ENCODE data around the gene PDCL2.
A peak's percentile ranks its signal among the peaks of the same experiment; 100 is the strongest.
"Not testable (repeated sequence)": the region's sequence is repeated elsewhere in the genome, so short reads cannot be mapped to it uniquely, and the experiment has no call there.

Gene PDCL2, protein sequence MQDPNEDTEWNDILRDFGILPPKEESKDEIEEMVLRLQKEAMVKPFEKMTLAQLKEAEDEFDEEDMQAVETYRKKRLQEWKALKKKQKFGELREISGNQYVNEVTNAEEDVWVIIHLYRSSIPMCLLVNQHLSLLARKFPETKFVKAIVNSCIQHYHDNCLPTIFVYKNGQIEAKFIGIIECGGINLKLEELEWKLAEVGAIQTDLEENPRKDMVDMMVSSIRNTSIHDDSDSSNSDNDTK

DNA sequence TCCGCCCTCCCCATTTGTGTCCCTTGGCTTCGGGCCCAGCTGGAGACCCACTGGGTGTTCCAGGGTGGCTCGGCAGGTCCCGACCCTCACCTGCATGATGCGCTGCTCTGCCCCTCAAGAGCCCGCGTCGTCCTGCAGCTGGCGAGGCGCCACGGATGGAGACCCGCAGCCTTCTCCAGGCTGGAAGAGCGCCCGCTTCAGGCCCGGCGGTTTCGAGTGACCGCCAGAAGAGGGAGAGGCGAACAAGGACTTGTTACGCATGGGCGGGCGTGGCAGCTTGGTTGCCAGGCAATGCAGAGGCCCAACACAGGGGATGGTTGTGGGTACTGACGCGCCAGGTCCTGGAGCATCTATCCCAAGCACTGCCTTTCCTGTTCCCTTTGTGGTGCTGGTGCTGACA is at the start of gene PDCL2:
PDCL2 (minus strand) TSS at position 232 of the 400 bp plus-strand sequence; CDS start at position 96, 136 bp downstream.
- no peak for DNase-seq (ENCODE audit: low read depth)

DNA sequence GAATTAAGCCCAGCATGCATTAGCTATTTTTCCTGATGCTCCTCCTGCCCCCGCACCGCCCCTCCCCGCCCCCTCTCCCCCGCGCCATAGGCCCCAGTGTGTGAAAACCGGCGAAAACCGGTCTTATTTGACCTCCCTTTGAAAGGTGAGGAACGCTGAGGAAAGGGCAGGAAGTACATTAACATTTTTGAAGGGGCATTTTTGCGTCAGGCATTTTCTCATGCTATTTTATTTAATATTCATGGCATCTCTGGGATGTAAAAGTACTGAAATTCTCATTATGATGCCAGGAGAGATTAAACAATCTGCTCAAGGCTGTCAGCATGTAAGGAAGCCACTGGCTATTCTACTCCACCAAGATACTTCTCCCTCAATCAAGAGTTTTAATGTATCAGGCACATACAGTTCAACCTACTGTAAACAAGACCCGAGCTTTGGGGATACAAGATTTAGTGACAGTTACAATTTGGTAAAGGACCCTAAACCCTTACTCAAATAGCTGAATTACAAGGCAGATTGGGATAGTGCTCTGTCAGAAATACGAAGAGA is 45.3 kb upstream of the PDCL2 start:
- DNase-seq (ENCODE audit: low read depth): no peak

DNA sequence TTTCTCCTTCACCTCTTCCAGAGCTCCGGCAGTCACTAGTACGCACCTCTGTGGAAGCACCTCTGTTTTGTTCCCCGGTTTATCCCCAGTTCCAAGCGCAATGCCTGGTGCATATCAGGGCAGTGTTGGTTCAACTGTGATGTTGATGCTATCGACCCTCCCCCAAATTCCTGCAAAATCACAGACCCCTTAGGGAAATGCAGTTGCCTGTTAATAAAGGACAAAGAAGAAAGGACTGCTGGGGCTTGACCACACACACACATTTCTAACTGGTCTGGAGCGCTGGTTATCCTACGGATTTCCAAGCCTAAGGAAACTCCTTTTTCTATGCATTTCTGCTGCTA is 44.6 kb upstream of the PDCL2 start:
- no peak for DNase-seq (ENCODE audit: low read depth)

DNA sequence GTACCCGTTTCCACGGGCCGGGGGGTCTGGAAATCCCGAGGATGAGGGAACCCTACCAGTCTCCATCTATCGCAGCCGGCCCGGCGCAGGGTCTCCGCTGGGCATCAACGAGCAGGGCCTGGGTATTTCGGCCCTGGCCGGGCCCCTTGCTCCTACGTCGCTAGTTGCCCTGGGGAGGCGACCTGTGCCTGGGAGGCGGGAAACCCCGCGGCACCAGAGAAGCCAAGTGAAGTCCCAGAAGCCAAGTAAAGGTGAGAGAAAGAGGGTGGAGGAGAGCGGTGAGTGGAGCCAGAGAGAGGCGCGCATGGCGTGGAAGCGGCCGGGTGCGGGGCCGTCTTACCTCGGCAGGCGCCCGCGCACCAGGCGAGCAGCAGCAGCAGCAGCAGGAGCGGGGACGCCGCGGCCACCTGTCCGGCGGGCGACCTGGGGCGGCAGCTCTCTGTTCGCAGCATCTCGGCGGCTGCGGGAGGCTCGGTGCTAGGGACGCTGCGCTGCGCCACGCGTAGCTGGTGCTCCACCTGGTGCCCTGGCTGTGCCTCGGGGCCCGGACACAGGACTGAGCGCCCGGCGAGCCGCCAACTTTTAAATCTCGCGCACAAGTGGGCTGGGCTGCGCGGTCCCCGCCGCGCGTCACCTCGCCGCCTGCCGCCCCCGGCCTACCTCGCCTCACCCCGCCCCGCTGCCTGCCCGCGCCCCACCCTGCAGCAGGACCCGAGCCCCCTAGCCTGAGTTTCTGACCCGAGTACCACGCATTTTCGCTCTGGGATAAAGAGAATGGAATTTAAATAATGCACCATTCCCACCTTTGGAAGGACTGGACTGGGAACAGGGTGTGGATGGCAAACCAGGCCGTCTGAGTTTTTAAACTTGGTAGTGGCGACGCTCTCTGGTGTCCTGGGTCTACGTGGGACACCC is 44.0 kb upstream of the PDCL2 start, which contains the start of gene NMU:
NMU (minus strand) TSS at position 558 of the 915 bp plus-strand sequence; CDS start at position 452, 106 bp downstream.
- no peak for DNase-seq (ENCODE audit: low read depth)

DNA sequence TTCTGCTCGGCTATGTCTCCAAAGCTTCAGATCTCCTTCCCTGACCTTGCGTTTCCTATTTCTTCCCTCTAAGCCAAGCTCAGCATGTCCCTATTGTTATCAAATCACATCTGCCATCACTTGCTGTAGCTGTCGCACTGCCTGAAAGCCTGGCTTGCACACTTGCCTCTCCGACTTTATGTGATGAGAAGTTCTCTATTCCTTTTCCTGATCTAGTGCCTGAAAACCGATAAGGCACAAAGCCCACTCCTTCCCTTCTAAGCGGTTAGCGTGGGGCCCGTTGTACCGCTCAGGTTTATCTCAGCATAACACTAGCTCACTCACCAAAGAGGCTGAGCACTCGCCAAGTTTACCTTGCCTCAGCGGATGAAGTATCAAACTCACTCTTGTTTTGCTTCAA is 43.2 kb upstream of the PDCL2 start:
- DNase-seq (ENCODE audit: low read depth): no peak

DNA sequence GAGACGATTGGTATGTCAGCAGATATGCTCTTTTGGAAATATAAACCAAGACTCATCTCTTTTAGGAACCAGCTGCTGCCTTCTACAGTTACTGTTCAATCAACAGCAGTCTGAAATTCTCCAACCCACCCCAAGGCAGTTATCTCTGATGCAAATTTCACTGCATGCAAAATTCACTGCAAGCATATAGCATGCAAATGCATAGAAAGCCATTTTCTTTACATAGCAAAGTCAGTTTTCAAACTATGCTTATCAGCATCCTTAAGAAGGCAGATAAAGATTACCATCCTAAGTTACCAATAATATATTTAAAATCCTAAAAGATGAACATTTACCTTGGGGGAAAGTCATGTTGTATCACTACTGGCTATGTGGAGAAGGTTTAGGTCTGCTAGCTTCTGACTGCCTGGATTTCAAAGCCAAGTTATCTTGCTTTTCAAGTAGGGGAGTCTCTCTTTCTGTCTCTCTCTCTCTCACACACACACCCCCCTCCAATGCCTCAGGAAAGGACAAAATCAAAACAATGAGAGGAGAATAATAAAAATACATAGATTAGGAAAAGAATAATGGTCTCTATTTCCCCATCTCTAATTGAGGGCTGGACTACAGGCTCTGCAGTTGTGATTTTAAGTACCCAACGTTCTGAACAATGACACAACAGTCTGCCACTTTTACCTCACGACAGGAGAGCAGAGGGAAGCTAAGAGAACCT is 42.5 kb upstream of the PDCL2 start:
- no peak for DNase-seq (ENCODE audit: low read depth)

DNA sequence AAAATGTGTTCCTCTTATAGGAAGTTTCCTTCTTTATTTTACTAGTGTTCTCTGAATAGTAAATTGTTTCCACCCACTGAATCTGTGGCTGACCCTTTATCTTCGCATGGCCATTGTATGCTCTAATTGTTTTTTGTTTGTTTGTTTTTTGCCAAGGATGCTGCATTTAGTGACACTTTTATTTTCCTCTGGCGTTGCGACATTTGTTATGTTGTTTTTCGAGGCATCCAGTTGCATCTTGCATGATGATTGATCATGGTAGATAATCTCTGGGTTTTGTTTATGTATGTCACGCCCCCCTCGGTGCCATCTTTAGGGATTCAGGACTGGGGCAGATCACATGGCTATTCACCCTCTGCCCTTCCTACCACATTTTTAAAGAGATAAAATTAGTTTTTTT is 41.9 kb upstream of the PDCL2 start:
- no peak for DNase-seq (ENCODE audit: low read depth)

DNA sequence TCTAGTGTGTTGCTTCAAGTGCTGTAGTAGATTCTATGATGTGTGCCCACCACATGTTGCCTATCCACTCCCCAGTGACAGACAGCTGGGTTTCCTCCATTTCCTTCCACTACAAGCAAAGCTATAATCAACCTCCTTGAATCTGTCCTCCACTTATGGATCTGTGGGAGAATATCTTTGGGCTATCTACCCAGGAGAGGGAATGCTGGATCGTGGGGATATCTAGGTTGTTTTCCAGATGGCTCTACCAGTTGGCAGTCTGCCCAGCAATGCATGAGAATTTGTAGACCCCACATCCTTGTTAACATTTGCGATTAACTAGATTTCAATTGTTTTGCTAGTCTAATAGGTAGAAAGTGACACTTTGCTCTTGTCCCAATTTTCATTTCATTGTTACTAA is 33.8 kb upstream of the PDCL2 start:
- DNase-seq (ENCODE audit: low read depth): no peak

DNA sequence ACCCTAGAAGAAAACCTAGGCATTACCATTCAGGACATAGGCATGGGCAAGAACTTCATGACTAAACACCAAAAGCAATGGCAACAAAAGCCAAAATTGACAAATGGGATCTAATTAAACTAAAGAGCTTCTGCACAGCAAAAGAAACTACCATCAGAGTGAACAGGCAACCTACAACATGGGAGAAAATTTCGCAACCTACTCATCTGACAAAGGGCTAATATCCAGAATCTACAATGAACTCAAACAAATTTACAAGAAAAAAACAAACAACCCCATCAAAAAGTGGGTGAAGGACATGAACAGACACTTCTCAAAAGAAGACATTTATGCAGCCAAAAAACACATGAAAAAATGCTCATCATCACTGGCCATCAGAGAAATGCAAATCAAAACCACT is 32.0 kb upstream of the PDCL2 start:
- not testable (repeated sequence) for DNase-seq (ENCODE audit: low read depth)

DNA sequence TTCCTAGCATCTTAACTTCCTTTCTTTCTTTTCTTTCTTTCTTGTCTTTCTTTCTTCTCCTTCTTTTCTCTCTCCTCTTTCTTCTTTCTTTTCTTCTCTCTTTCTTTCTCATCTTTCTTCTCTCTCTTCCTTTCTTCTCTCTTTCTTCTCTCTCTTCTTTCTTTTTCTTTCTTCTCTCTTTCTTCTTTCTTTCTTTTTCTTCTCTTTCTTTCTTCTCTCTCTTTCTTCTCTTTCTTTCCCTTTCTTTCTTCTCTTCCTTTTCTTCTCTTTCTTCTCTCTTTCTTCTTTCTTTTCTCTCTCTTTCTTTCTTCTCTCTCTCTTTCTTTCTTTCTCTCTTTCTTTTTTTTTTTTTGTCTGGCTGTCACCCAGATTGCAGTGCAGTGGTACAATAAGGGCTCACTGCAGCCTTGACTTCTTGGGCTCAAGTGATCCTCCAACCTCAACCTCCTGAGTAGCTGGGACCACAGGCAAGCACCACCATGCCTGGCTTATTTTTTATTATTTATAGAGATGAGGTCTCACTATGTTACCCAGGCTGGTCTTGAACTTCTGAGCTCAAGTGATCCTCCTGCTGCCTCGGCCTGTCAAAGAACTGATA is 26.6 kb upstream of the PDCL2 start:
- DNase-seq (ENCODE audit: low read depth): no peak

DNA sequence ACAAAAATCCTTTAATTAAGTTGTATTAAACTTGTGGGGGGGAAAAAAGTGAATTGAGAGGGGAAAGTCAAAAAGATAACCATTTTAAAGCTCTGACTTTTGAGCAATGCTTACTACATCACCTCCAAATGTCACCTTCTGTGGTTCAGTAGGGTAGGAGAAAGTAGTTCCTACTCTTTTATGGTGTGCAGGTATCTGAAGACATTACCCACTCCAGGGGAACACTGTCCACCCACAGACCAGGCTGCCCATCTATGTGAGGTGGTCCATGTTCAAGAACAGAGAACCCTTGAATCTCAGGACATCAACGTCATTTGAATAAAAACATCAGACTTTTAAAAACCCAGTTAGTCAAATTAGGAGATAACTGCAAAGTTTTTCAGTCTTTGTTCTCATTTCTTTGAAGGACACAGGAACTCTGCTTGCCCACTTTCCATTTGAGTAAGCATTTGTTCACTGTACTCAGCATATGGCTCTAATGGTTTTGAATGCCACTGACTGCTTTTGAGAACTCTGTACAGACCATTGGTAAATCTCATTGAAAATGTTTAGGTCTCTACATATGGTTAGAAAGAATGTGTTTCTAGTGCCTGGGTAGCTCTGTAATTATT is 25.6 kb upstream of the PDCL2 start:
- no peak for DNase-seq (ENCODE audit: low read depth)

DNA sequence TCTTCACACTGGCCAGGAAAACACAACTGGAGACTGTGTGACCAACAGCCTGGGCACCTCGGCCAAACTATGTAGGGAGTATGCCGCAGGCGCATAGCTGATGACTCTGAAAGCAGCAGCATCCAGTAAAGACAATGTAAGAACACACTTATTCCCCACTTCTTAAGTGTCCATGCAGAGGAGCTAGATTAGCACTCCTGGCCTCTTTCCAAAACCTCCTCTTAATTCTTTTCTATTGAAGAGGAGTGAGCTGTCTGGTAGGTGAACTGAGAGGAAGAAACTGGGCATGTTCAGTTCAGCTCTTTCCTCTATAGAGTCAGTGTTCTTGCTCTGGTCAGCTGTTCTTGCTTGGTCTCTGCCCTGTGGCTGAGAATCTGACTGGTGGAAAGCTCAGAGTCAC is 23.0 kb upstream of the PDCL2 start:
- DNase-seq (ENCODE audit: low read depth): no peak

DNA sequence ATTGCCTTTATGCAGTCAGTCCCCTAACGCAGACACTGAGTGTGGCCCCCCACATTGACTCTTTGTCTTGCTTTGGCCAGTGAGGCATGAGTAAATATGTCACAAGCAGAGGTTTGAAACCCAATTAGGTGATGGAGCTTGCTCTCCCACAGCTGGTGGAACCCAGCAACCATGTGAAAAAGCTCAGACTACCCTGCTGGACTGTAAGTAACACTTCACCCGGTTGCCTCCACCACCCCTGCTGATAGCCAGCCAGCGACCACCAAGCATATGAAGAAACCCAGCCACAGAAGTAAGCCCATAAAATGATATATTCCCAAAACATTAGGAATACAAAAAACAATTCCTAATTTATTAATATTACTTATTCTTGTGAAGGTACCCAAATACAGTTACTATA is 21.6 kb upstream of the PDCL2 start:
- DNase-seq (ENCODE audit: low read depth): no peak

DNA sequence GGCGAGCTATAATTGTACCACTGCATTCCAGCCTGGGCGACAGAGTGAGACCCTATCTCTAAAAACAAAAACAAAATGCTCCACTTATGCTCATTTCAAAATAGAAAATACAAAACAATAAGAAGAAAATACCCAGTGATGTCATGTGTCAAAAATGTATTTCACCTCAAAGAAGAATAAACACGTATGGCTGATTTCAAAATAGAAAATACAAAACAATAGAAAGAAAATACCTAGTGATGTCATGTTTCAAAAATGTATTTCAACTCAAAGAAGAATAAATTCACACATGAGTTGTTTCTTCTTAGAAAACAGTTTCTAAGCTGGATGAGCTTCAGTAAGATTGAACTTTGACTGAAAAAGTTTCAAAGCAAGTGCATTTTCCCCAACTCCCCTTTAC is 20.3 kb upstream of the PDCL2 start:
- no peak for DNase-seq (ENCODE audit: low read depth)

DNA sequence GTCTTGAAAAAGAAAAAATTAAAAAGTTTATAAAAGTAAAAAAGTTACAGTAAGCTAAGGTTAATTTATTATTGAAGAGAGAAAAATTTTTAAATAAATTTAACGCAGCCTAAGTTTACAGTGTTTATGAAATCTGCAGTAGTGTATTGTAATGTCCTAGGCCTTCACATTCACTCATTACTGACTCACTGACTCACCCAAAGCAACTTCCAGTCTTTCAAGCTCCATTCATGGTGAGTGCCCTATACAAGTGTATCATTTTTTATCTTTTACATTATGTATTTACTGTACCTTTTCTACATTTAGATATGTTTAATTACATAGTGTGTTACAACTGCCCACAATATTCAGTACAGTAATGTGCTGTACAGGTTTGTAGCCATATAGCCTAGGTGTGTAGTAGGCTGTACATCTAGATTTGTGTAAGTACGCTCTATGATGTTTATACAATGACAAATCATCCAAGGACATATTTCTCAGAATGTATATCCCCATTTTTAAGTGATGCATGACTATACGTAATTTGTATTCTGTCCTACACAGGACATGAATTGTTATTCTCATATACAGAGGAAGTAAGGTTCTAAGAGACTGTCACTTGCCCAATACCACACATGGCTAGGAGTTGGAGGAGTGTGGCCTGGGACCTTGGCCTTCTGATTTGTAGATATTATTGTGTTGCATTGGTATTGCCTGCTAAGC is 19.5 kb upstream of the PDCL2 start:
- no peak for DNase-seq (ENCODE audit: low read depth)

DNA sequence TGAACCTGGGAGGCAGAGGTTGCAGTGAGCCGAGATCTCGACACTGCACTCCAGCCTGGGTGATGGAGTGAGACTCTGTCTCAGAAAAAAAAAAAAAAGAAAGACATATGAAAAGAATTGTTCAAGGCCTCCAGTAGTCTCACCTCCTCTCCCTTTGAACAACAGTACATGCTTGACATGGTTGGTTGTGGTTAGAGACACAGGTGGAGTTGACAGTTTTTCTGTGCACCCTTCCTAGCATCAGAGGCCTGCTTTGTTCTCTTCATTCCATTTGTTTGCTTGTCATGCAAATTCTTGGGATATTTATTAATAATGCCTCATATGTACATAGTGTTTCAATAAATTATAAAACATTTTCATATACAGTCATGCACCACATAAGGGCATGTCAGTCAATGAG is 18.3 kb upstream of the PDCL2 start:
- no peak for DNase-seq (ENCODE audit: low read depth)

DNA sequence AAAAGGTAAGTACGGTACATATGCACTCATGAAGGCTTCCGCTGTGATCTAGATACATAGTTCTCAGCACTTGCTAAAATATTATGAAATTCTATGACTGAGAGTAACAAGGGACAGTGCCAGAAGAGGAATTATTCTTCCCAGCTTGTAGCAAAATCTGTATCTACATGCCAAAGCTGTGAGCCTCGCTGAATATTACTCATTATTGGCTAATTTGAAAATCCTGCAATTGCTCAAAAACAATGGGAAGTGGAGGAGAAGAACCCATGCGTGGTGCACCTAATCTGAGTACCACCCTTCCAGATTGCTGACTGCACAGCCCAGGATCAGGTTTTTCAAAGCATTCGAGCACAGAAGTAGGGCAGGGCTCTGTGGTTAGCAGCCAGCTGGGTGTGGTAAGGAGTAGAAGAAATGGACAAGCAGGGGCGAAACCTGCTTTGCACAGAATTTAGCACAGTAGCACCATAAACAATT is 17.4 kb upstream of the PDCL2 start:
- DNase-seq (ENCODE audit: low read depth): peak; percentile 46

DNA sequence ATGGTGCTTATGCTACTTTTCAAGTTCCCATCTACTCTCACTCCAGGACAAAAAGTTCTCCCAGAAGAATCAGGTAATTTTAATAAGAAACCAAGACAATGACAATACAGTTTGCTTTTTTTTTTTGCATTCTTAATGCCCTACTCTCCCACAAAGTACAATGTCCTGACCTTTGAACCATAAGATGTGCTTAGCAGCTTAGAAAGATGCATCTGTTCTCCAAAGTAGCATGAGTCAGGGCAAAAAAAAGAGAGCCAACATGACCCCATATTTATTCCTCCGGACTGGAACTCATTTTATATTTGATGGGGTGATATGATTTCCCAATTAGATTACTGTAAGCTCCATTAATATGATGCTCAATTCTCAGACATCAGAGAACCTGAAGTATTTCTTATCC is 16.5 kb upstream of the PDCL2 start:
- no peak for DNase-seq (ENCODE audit: low read depth)

DNA sequence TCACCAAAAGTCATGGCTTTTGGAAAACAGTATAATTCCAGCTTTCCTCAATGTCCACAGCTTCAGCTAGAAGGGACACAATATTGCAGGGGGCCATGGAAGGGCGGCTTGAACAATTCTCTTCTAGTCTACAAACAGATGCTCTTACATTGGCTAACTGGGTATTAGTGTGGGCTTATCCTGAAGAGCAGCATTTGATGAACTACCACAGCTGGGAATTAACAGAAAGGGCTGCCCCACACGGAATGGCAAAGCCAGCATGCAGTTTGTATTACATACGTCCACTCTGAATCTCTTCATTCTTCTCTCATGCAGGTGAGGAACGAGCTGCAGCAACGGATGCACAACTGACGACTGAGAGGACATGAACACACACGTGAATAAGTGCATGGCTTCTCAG is 13.0 kb upstream of the PDCL2 start:
- DNase-seq (ENCODE audit: low read depth): no peak

DNA sequence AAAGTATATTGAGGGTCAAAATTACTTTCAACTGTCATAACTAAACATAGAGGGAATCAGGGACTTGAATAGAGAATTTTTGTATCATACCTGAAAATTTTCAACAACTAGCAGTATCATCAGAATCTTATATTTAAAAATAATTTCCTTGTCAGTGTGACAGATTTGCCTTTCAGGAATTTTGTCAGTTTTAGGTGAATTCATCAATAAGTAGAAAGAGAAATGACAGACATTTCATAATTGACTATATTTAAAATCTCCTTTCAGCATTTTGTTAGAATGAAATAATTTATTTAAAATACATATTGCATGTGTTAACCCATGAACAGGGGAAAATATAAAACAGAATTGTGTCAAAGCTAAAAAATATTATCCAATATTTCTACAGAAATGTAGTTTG is 8.6 kb upstream of the PDCL2 start:
- DNase-seq (ENCODE audit: low read depth): no peak

DNA sequence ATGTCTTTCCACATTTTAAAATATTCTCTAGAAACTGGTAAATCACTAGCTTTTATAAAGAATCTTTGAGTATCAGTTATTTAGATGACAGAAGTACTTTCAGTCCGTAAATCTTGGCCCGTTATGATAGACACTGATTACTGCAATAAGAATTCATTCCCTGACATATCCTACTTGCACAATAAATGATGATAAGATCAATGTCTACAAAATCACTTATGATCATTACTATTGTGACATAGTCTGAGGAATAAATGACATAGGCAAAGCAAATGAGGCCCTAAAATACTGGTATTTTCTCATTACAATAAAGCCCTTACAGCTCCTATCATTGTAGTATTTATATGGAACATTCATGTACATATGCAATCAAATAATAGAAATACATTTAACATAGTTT is 6.6 kb upstream of the PDCL2 start:
- DNase-seq (ENCODE audit: low read depth): no peak

All from stromal cell of bone marrow (primary cell).